HL-60 (cell line): ENCODE results near the gene USF2.

Experiments used
- GABPA ChIP-seq: IDR thresholded peaks from 2 replicates; pipeline ENCODE4 v1.6.1; 2012; ENCODE audit warnings: low read depth
- POLR2AphosphoS5 ChIP-seq: IDR thresholded peaks from 2 replicates; pipeline ENCODE4 v1.6.1; 2012; ENCODE audit warnings: low read depth
- SPI1 ChIP-seq: IDR thresholded peaks from 2 replicates; pipeline ENCODE4 v1.6.1; 2012; ENCODE audit warnings: low read depth, mild to moderate bottlenecking, borderline replicate concordance
- TF ChIP-seq, protein P1 (sequence below): IDR thresholded peaks from one replicate; pipeline ENCODE4 v1.5.1; 2011; ENCODE audit warnings: low read length, control low read depth, inconsistent platforms; ENCODE audit not compliant: insufficient read depth
- TF ChIP-seq, protein P2 (sequence below): IDR thresholded peaks from 2 replicates; pipeline ENCODE4 v1.6.1; 2012; ENCODE audit warnings: low read depth; ENCODE audit not compliant: insufficient replicate concordance

DNA sequence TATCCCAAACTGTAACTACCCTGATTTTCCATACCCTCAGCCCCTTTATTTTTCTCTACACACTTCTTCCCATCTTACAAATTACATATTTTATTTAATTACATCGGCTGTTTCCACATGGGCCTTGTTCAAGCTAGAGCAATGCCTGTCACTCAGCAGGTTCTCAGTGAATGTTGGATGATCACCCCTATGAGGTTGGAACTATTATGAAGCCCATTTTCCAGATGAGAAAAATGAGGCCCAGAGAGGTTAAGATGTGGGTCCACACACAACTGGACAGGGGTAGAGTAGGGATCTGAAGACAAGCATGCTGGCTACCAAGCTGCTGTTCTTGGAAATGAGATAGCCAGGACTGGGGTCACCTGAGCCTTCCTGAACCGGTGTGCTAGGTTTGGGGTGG is 33.2 kb downstream of the USF2 start:
- TF ChIP-seq, protein P1, sequence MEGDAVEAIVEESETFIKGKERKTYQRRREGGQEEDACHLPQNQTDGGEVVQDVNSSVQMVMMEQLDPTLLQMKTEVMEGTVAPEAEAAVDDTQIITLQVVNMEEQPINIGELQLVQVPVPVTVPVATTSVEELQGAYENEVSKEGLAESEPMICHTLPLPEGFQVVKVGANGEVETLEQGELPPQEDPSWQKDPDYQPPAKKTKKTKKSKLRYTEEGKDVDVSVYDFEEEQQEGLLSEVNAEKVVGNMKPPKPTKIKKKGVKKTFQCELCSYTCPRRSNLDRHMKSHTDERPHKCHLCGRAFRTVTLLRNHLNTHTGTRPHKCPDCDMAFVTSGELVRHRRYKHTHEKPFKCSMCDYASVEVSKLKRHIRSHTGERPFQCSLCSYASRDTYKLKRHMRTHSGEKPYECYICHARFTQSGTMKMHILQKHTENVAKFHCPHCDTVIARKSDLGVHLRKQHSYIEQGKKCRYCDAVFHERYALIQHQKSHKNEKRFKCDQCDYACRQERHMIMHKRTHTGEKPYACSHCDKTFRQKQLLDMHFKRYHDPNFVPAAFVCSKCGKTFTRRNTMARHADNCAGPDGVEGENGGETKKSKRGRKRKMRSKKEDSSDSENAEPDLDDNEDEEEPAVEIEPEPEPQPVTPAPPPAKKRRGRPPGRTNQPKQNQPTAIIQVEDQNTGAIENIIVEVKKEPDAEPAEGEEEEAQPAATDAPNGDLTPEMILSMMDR = no peak
- TF ChIP-seq, protein P2, sequence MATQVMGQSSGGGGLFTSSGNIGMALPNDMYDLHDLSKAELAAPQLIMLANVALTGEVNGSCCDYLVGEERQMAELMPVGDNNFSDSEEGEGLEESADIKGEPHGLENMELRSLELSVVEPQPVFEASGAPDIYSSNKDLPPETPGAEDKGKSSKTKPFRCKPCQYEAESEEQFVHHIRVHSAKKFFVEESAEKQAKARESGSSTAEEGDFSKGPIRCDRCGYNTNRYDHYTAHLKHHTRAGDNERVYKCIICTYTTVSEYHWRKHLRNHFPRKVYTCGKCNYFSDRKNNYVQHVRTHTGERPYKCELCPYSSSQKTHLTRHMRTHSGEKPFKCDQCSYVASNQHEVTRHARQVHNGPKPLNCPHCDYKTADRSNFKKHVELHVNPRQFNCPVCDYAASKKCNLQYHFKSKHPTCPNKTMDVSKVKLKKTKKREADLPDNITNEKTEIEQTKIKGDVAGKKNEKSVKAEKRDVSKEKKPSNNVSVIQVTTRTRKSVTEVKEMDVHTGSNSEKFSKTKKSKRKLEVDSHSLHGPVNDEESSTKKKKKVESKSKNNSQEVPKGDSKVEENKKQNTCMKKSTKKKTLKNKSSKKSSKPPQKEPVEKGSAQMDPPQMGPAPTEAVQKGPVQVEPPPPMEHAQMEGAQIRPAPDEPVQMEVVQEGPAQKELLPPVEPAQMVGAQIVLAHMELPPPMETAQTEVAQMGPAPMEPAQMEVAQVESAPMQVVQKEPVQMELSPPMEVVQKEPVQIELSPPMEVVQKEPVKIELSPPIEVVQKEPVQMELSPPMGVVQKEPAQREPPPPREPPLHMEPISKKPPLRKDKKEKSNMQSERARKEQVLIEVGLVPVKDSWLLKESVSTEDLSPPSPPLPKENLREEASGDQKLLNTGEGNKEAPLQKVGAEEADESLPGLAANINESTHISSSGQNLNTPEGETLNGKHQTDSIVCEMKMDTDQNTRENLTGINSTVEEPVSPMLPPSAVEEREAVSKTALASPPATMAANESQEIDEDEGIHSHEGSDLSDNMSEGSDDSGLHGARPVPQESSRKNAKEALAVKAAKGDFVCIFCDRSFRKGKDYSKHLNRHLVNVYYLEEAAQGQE = no peak
- TF ChIP-seq GABPA = no peak
- TF ChIP-seq POLR2AphosphoS5 = no peak
- TF ChIP-seq SPI1 = no peak
